K562 (cell line): ENCODE results near the gene COL25A1. TPM values are rescaled to one million over a fixed set of nuclear protein-coding genes. Genes with fewer than 3 reads are reported as not detected.

Experiments
- ATAC-seq: fragments of 200-7000 bp; cut with Tn5 transposase; 3 replicates; pipeline ENCODE4 v1.9.1; 2020; ENCODE audit warnings: moderate library complexity
- BruUV-seq: library from RNA; stranded (reverse); fragments of 400-500 nt; replicated peaks from 2 replicates; lab custom pipeline; 2021; lab: Mats Ljungman, UMichigan
- CTCF ChIA-PET: fragments of 300-600 bp; formaldehyde crosslinking; extraction: SDS; loops from one replicate; lab custom pipeline; 2021; ENCODE audit warnings: low intra/inter-chr PET ratio; lab: Yijun Ruan, JAX
- POLR2A ChIA-PET: fragments of 300-600, 350-650 bp; sonication (Branson Sonifier 250); formaldehyde crosslinking; extraction: SDS; loops from one replicate; lab custom pipeline; 2021; ENCODE audit warnings: antibody characterized with exemption, inconsistent platforms; lab: Yijun Ruan, JAX
- DNase-seq, 4 experiments: peaks; one replicate each; pipeline versions ENCODE4 v3.0.0 to v3.0.0-alpha.2; 2011 to 2018; ENCODE audit warnings: low spot score in 3 of 4, mixed read lengths in 3 of 4; ENCODE audit errors: extremely low read depth in 1 of 4
- FAIRE-seq: peaks from 2 replicates; lab custom pipeline; 2011; peaks lifted over from hg19 to GRCh38; lab: Jason Lieb, UNC
- H2AFZ ChIP-seq: 2 replicates; pipeline ENCODE4 v1.6.0; 2011; ENCODE audit warnings: low read depth, low read length, control low read depth, inconsistent platforms
- H3K27ac ChIP-seq: fragments of 200-600 bp; 3 replicates; pipeline ENCODE4 v1.8.0; 2011; ENCODE audit warnings: low read depth, mild to moderate bottlenecking, control low read depth, inconsistent platforms, low read length, moderate library complexity, mixed read lengths; ENCODE audit errors: extremely low read depth
- H3K27me3 ChIP-seq, 2 experiments: fragments of 300-600 bp in 1 of 2; 2 replicates in 1 of 2; 3 replicates in 1 of 2; pipeline versions ENCODE4 v1.6.0 to v1.8.0; 2011; ENCODE audit warnings: inconsistent platforms in 2 of 2, low read length in 2 of 2, mild to moderate bottlenecking in 1 of 2, mixed read lengths in 1 of 2, moderate library complexity in 1 of 2; ENCODE audit not compliant: control insufficient read depth in 2 of 2, insufficient read depth in 2 of 2
- H3K36me3 ChIP-seq: fragments of 300-600 bp; 3 replicates; pipeline ENCODE4 v1.8.0; 2011; ENCODE audit warnings: mild to moderate bottlenecking, low read length, inconsistent platforms; ENCODE audit not compliant: control insufficient read depth, insufficient read depth
- H3K4me1 ChIP-seq, 2 experiments: fragments of 200-600 bp in 1 of 2; replicated peaks in 1 of 2; 2 replicates in 1 of 2; 3 replicates in 1 of 2; pipeline versions ENCODE4 v1.5.1 to v1.8.0; 2011; ENCODE audit warnings: inconsistent platforms in 2 of 2, low read length in 2 of 2, mild to moderate bottlenecking in 1 of 2, mixed read lengths in 1 of 2, moderate library complexity in 1 of 2; ENCODE audit not compliant: control insufficient read depth in 2 of 2, insufficient read depth in 2 of 2
- H3K4me2 ChIP-seq: 2 replicates; pipeline ENCODE4 v1.6.1; 2011; ENCODE audit warnings: low read length, control low read depth, inconsistent platforms, mixed read lengths; ENCODE audit not compliant: insufficient read depth
- H3K4me3 ChIP-seq: fragments of 200-600 bp; sonication (generic), shearing (Covaris generic); 2 replicates; pipeline ENCODE4 v1.5.1; 2016; ENCODE audit warnings: control low read depth, inconsistent platforms
- H3K79me2 ChIP-seq: fragments of 200-600 bp; 3 replicates; pipeline ENCODE4 v1.8.0; 2011; ENCODE audit warnings: low read length, inconsistent platforms; ENCODE audit not compliant: control insufficient read depth, insufficient read depth
- H3K9ac ChIP-seq, 2 experiments: 2 replicates each; pipeline versions ENCODE4 v1.6.0 to v1.6.1; 2011; ENCODE audit warnings: low read depth in 2 of 2, low read length in 2 of 2, control low read depth in 1 of 2, inconsistent platforms in 1 of 2, mild to moderate bottlenecking in 1 of 2, mixed read lengths in 1 of 2; ENCODE audit not compliant: insufficient read depth in 1 of 2
- H3K9me1 ChIP-seq: one replicate; pipeline ENCODE4 v1.6.0; 2011; ENCODE audit warnings: inconsistent platforms, mild to moderate bottlenecking, low read length, moderate library complexity; ENCODE audit not compliant: control insufficient read depth, insufficient read depth
- H3K9me3 ChIP-seq: replicated peaks from 2 replicates; pipeline ENCODE4 v1.5.1; 2011; ENCODE audit warnings: low read depth, low read length, inconsistent platforms; ENCODE audit not compliant: control insufficient read depth, insufficient read depth
- H4K20me1 ChIP-seq: replicated peaks from 2 replicates; pipeline ENCODE4 v1.6.1; 2011; ENCODE audit warnings: low read length, inconsistent platforms, mixed read lengths; ENCODE audit not compliant: control insufficient read depth, insufficient read depth
- BCOR ChIP-seq: fragments of 450-650 bp; IDR thresholded peaks from 2 replicates; pipeline ENCODE4 v1.6.1; 2016
- C11orf30 ChIP-seq: fragments of 450-650 bp; IDR thresholded peaks from 2 replicates; pipeline ENCODE4 v1.6.1; 2016; ENCODE audit warnings: low read depth, mild to moderate bottlenecking
- CC2D1A ChIP-seq: fragments of 450-650 bp; IDR thresholded peaks from 2 replicates; pipeline ENCODE4 v1.6.1; 2017; ENCODE audit warnings: mild to moderate bottlenecking
- HNRNPH1 ChIP-seq: fragments of 200-400 bp; formaldehyde crosslinking; optimal IDR thresholded peaks from 2 replicates; pipeline ENCODE3; 2017; ENCODE audit warnings: low read depth, mild to moderate bottlenecking, low read length, moderate library complexity
- KAT2B ChIP-seq: IDR thresholded peaks from one replicate; pipeline ENCODE4 v1.6.1; 2012; ENCODE audit warnings: low read depth, mild to moderate bottlenecking, control low read depth, inconsistent platforms, low read length, moderate library complexity
- SIX5 ChIP-seq, 2 experiments: IDR thresholded peaks; 2 replicates each; pipeline ENCODE4 v1.6.1; 2011; ENCODE audit warnings: low read length in 2 of 2, borderline replicate concordance in 1 of 2, low read depth in 1 of 2, mild to moderate bottlenecking in 1 of 2, moderate library complexity in 1 of 2; ENCODE audit not compliant: insufficient read depth in 1 of 2
- WGBS: fragments of 100-300 bp; shearing (Covaris generic); methylation state at CpG from one replicate; pipeline ENCODE4 v1.1.6; 2016; ENCODE audit warnings: low coverage, mixed read lengths; ENCODE audit not compliant: insufficient coverage; ENCODE audit errors: missing lambda C conversion rate; 5-methylcytosine and 5-hydroxymethylcytosine counted together
- in situ Hi-C: fragments of 300-500 bp; cut with MboI; formaldehyde crosslinking; loops from 4 replicates; pipeline ENCODE4 v1.15.0; 2018; ENCODE audit warnings: inconsistent platforms, mixed read lengths
- intact Hi-C: fragments of 100-400 bp; cut with micrococcal nuclease; formaldehyde crosslinking; loops from 2 replicates; pipeline ENCODE4 v1.14.2; 2022
- polyA plus RNA-seq, 8 experiments: library from polyadenylated mRNA; depleted of rRNA in 4 of 8; stranded (reverse) in 5 of 8; unstranded in 3 of 8; fragments of >200 nt; fragmentation: Nextera tagmentation in 2 of 8; fragmentation: Illumina TruSeq in 1 of 8; extraction: Ambion mirVana in 2 of 8; extraction: Trizol in 1 of 8; gene quantifications; 2 replicates each; pipeline versions ENCODE4 v1.2.1 to v1.2.3, GENCODE V29; 2011 to 2014; ENCODE audit warnings: inconsistent platforms in 1 of 8, missing spikeins in 1 of 8
- total RNA-seq, 7 experiments: library from RNA; depleted of rRNA in 6 of 7; stranded (reverse); fragments of >200 nt in 6 of 7; fragmentation: Illumina TruSeq in 2 of 7; extraction: Trizol in 2 of 7; gene quantifications; 2 replicates each; pipeline versions ENCODE4 v1.2.1 to v1.2.3, GENCODE V29; 2011 to 2021; ENCODE audit warnings: low replicate concordance in 1 of 7
- TF ChIP-seq, protein P1 (sequence below): sonication (generic); IDR thresholded peaks from 2 replicates; pipeline ENCODE4 v1.6.1; 2016
- TF ChIP-seq, protein P2 (sequence below): fragments of 250-450 bp; sonication (Bioruptor Pico); IDR thresholded peaks from 2 replicates; pipeline ENCODE4 v1.5.0; 2022; ENCODE audit warnings: mild to moderate bottlenecking
- TF ChIP-seq, protein P3 (sequence below): fragments of 450-650 bp; formaldehyde crosslinking; IDR thresholded peaks from 2 replicates; pipeline ENCODE4 v1.4.0; 2020; ENCODE audit warnings: mild to moderate bottlenecking, moderate library complexity

COL25A1 gene
- total and polyA plus RNA-seq, 9 of the 15 experiments (the other 6 are each of a cell fraction or from before 2014, with no cell fraction given) = 0.03 to 0.62 (median 0.27) TPM

DNA sequence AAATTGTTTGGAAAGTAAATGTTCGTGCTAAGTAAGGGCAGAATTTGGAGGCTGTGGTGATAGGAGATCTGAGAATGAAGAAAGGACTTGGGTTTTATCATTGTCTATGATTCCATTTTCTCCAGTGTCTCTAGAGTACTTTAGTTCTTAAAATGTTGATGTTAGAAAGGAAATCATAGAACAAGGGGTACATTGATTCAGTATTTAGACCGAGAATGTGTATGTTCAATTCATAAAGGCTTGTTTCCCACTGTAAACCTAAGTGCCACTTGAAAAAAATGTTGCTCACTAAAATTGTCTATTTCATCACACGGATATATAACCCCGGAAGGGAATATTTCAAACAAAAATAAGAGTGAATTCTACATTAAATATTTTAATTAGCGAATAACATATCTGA, 380.3 kb downstream of the COL25A1 start:
- DNase-seq (no peak), FAIRE-seq (no peak), ATAC-seq (no peak)
- TF ChIP-seq CC2D1A (no peak), KAT2B (no peak), SIX5 (IDR thresholded peaks at IDR 0.05; ENCODE audit: borderline replicate concordance in 1 of 2, insufficient read depth in 1 of 2, low read depth in 1 of 2, low read length in 2 of 2) (no peak), BCOR (no peak), C11orf30 (no peak), HNRNPH1 (no peak)
- TF ChIP-seq, protein P1, sequence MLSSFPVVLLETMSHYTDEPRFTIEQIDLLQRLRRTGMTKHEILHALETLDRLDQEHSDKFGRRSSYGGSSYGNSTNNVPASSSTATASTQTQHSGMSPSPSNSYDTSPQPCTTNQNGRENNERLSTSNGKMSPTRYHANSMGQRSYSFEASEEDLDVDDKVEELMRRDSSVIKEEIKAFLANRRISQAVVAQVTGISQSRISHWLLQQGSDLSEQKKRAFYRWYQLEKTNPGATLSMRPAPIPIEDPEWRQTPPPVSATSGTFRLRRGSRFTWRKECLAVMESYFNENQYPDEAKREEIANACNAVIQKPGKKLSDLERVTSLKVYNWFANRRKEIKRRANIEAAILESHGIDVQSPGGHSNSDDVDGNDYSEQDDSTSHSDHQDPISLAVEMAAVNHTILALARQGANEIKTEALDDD = no peak
- TF ChIP-seq, protein P2, sequence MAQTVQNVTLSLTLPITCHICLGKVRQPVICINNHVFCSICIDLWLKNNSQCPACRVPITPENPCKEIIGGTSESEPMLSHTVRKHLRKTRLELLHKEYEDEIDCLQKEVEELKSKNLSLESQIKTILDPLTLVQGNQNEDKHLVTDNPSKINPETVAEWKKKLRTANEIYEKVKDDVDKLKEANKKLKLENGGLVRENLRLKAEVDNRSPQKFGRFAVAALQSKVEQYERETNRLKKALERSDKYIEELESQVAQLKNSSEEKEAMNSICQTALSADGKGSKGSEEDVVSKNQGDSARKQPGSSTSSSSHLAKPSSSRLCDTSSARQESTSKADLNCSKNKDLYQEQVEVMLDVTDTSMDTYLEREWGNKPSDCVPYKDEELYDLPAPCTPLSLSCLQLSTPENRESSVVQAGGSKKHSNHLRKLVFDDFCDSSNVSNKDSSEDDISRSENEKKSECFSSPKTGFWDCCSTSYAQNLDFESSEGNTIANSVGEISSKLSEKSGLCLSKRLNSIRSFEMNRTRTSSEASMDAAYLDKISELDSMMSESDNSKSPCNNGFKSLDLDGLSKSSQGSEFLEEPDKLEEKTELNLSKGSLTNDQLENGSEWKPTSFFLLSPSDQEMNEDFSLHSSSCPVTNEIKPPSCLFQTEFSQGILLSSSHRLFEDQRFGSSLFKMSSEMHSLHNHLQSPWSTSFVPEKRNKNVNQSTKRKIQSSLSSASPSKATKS (CRISPR knock-in tag) = no peak
- TF ChIP-seq, protein P3, sequence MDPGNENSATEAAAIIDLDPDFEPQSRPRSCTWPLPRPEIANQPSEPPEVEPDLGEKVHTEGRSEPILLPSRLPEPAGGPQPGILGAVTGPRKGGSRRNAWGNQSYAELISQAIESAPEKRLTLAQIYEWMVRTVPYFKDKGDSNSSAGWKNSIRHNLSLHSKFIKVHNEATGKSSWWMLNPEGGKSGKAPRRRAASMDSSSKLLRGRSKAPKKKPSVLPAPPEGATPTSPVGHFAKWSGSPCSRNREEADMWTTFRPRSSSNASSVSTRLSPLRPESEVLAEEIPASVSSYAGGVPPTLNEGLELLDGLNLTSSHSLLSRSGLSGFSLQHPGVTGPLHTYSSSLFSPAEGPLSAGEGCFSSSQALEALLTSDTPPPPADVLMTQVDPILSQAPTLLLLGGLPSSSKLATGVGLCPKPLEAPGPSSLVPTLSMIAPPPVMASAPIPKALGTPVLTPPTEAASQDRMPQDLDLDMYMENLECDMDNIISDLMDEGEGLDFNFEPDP (CRISPR knock-in tag) = no peak
- Histone ChIP-seq H3K4me2 (no peak overlapping the region), H3K4me1 (peaks cover 0 to 6% of the 10 kb centered on the region in 2 experiments; a peak in 2 of 5 replicates), H3K9me1 (no peaks in the 10 kb centered on the region), H3K9me3 (no peaks in the 10 kb centered on the region), H2AFZ (no peak overlapping the region), H3K36me3 (no peaks in the 10 kb centered on the region), H3K27me3 (no peaks in the 10 kb centered on the region), H3K9ac (no peak overlapping the region), H3K79me2 (no peaks in the 10 kb centered on the region), H4K20me1 (no peaks in the 10 kb centered on the region), H3K4me3 (no peak overlapping the region), H3K27ac (no peak overlapping the region)
- intact Hi-C loops = no loop called here
- ChIA-PET CTCF (no interaction called here), POLR2A (no interaction called here)
- in situ Hi-C loops = no loop called here
- no TSS peak for BruUV-seq
- 54% methylated on average over 5 of the region's 5 CpGs for WGBS
